Activated CD8-positive, alpha-beta memory T cell treated with anti-CD3 and anti-CD28 coated beads for 1 hour (primary cell): ENCODE measurements around the gene PKHD1.

Source experiments
- DNase-seq, 2 donors: peaks; one replicate each; pipeline ENCODE4 v3.0.0-alpha.2; 2020; ENCODE audit warnings: low read depth in 1 of 2; ENCODE audit errors: extremely low read depth in 1 of 2

Gene PKHD1

DNA sequence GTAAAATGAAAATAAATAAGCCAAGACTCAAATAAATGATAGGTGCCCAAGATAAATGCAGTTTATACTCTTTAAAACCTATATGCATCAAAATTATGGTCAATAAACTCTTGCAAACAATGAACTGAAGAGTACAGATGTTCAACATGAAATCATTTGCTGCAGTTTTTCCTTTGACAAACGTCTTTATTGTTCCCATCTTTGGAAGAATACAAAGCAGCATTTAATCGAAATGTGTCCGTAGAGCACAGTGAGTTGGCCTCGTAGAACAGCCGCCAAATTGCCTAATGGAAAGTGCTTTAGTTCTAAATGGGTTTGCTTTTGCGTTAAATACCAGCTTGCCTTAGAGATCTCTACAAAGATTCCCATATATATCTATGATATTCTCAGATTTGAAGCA lies 447.4 kb downstream of the PKHD1 start:
- DNase-seq: no peak

DNA sequence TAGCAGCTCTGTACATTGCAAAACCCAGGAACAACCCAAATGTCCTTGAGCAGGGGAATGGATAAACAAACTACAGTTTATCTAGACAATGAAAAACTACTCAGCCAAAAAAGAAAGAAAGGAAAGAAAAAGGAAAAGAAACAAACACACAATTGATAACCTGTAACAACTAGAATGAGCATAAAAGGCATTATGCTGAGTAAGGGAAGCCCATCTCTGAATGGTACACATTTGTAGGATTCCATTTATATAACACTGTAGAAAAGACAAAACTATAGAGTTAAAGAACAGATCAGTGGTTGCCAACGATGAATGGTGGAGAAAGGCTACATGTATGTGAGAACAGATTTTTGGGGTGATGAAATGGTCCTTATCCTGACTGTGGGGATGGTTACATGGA lies 454.0 kb downstream of the PKHD1 start:
- DNase-seq: no peak

DNA sequence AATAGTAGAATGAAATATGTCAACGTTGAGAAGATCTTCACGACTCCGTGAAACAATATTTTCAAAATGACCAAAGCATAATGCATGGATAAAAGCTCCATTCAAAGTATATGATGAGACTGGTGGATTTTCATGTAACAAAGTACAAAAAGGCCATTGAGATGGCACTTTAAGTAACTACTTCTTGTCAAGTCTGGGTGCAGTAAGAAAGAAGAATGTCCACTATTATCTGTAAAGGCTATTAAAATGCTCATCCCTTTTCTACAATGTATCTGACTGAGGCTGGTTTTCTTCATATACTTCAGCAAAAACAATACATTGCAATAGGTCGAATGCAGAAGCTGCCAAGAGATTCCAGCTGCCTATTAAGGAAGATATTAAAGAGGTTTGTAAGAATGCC lies 457.4 kb downstream of the PKHD1 start:
- DNase-seq: no peak

DNA sequence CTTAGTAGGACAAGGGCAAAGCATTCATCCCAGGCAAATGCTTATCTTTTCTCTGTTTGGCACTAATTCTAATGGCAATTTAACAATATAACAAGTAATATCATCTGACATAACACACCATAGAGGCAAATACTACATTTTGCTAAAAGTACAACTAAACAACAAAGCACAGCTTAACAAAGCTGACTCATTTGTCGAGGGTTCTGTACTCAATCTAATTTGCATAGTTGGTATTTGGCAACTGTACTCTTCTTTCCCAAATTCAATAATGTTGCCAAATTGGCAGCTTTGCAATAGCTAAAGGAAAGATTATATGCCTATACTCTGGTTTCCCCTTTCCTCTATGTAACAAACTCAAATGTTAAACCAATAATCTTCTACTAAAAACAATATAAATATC lies 461.0 kb downstream of the PKHD1 start:
- no peak for DNase-seq

DNA sequence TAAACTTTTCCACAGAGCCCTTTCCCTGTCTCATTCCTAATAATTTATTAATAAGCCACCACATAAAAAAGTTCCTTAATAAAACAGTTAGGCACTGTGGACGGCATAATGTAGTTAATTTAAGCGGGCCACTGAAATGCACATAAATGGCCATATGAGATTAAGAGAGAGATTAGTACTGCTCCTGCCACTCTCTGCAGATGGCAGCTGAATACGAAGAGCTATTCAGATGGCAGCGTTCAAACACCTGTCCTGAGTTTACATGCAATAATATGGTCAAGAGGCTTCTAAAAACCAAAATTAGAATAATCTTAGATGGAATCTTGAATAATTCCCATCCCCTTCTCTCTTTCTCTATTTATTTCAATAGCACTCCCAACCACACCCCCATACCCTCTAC lies 461.8 kb downstream of the PKHD1 start:
- DNase-seq: no peak

DNA sequence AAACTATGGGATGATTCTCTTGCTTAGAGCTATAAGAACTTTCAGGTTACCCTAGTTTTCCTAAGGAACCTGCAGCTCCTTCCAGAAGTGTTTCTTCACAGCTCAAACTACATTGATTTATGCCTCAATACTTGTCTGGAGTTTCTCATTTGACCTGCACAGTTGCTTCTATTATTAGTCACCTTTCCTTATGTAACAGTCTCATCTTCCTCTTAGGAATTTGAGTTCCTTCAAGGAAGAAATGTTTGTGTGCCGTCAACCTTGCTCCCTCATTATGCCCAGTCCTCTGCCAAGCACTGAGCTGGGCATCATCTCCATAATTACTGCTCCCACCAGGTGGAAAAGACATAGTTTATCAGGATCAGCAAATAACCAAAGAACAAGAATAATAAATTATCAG lies 466.4 kb downstream of the PKHD1 start:
- DNase-seq: no peak

DNA sequence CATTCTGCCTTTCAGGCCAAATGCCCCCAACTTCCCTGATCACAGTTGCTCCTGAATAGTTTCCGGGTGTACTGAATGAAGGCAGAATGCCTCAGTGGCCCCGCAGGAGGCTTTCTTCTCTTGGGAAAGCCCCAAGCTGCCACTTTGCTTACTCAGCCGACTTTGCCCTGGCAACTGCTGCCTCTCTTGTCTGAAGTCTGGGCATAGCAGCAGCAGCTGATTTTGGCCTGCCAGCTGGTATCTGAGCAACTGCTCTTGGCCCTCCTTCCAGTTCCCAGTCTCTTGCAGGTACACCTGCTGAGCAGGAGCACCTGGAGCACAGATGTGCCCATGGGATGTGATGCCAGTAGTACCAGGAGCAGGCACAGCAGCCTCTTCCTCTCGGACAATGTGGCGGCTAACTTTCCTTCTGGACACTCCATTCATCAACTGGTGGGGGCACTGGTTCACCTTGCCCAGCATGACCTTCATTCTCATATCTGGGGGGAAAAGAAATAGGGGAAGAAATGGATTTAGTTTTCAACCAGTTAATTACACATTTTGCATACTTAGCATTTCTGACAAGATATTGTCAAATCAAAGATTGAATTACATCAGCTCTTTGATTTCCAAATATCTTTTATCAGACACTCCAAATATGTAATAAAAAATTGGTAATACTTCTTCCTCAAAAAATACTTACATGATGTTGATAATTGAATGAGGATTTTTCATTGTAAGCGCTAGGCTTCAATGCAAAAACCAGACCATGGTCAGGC lies 468.2 kb downstream of the PKHD1 start:
- no peak for DNase-seq

DNA sequence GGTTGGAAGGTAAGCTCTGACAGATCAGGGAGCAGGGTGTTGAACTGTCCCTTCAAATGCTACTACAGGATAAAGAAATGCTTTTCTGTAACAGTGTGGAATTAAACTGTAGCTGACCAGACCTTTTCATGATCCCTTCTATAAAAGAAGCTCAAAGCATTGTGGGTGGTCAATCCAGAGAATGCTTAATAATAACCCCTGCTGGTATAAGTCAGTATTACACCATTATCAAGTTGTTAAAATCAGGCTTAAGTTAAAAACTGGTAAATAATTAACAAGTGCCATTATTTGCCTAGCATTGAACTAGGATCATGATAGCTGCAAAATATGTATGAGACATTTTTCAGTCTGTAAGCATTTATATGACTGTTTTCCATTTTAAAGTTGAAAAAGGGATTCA lies 468.9 kb downstream of the PKHD1 start:
- no peak for DNase-seq

DNA sequence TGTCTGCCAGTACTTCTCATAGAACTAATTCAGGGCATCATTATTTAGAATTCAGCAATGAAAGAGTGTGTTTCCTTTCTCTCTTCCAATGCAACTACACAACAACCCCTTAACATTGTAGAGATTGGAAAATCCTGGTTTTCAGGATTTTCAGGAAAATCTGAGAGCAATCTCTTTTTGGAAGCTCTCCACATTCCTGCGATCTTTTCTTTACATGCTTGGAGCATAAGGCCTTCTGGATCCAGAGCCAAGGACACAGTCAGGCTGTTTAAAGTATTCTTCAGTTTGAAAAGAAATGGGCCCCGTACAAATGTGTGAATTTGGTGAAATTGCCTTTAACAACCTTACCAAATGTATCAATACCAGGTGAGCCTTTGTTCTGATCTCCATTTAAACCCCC lies 469.7 kb downstream of the PKHD1 start:
- no peak for DNase-seq

DNA sequence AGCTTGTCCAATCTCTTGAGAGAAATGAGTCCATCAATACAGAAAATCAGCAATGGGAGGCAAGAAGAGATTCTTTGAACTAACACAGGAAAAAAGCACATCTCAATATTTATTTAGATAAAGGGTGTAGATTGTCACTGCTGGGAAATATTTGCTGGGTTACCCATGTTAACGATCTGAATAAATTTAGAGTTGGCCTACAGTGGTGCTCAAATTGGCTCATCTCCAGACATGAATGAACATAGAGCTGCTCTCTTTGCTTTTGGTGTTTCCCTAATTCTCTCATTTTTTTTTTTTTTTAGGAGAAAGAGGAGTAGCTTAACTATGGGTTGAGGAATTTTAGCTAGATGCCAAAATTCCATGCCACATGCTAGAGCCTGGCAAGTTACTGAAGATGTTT lies 471.2 kb downstream of the PKHD1 start:
- no peak for DNase-seq

DNA sequence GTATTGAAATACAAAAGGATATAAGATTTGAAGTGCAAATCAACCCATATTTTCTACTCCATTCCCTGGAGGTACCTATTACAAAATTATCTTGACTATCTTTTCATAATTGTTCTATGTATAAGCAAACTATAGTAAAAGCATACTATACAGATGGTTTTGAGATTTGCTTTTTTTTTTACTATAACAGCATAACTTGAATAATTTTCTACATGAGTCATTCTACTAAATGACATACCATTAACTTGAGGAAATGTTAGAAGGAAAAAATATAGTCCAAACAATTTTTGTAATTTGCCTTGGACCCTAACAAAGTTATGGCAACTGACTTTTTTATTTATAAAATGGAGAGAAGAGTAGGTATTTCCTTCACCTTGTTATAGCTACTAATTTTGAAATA lies 472.7 kb downstream of the PKHD1 start:
- no peak for DNase-seq

DNA sequence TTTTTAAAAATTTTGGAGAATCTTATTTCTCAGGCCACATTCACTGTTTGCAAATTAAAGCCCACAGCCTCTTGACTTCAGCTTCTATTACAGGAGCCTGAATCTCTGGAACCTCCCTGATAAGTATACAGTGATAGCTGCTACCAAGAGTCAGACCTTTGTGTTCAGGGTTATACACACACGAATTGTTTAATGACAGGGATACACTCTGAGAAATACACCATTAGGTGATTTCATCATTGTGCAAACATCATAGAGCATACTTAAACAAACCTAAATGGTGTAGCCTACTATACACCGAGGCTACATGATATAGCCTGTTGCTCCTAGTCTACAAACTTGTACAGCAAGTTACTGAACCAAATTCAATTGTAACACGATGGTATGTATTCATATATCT lies 473.9 kb downstream of the PKHD1 start:
- DNase-seq: no peak

DNA sequence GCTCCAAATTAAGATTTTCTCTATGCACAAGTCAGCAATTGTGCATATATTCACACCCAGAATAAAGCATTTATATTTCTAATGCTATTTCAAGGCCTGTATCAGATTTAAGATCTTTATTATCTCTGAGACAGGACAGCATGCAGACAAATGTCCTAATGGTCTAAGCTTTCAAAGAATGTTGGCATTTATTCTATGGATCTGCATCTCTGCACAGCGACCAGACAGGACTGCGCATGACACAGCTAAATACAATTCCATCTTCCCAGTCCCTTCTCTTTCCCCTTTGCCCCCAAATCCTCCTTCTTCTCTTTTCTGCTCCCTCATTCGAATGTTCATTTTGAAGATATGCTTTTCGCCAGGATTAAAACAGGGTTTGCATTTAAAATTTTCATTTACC lies 478.5 kb downstream of the PKHD1 start:
- no peak for DNase-seq

DNA sequence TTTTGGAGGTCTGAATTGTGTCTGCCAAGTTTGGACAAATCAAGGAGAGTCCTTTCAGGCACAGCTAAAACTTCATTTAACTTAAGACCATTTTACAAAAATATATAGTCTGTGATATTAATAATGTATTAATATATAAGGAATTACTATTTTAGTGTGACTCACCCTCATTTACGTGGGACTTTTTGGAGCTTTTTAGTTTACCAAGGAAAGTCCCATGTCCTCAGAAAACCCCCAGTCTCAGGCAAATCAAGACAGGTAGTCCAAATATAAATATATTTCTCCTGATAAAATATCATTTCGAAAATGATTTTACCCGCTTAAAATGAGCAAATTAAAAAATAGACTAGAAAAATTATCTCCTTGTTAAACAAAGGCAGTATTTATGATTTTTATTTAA lies 479.0 kb downstream of the PKHD1 start:
- no peak for DNase-seq

DNA sequence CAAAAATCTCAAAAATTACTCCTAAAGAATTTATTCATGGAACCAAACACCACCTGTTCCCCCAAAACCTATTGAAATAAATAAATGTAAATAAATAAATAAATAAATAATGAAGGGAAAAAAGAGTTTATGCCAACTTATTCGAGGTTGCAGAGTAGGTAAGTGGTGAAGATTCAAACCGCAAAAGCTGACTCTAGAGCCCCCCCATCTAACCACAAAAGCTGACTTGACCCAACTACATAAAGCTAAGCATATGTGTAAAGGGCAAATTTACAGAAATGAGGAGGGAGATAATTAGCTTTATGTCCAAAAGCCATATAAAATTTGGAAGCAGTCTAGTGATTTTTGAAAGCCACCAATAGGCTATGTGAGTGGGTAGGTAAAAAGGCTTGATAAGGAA lies 486.9 kb downstream of the PKHD1 start:
- DNase-seq: no peak

DNA sequence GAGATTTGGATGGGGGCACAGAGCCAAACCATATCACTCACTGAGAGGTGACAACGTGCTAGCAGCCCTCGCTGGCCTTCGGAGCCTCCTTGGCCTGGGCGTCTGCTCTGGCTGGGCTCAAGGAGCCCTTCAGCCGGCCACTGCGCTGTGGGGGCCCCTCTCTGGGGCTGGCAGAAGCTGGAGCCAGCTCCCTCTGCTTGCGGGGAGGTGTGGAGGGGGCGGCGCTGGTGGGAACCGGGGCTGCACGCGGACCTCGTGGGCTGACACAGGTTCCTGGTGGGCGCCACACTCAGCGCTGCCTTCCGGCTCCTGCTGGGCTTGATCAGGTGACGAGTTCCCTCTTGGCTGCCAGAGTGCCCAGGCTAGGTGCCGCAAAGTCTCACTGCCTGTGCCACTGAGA lies 489.2 kb downstream of the PKHD1 start:
- no peak for DNase-seq

DNA sequence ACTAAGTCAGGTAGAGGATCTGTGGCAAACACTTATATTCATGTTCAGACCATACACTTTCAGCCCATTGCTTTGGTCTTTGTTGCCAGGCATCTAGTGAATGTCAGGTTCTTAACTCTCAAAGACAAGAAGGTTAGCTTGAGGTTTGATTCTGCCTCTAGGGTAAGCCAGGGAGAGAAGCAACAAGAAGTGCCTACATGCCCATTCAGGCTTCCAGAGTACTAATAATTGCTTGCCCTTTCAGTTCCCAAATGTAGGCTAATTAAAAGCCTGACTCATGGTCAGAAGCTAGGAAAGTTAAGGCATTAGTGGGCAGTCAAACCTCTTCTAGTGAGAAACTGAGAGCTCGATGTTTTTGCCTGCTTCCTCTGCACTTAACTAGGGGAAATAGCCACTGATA lies 492.4 kb downstream of the PKHD1 start:
- DNase-seq: no peak

DNA sequence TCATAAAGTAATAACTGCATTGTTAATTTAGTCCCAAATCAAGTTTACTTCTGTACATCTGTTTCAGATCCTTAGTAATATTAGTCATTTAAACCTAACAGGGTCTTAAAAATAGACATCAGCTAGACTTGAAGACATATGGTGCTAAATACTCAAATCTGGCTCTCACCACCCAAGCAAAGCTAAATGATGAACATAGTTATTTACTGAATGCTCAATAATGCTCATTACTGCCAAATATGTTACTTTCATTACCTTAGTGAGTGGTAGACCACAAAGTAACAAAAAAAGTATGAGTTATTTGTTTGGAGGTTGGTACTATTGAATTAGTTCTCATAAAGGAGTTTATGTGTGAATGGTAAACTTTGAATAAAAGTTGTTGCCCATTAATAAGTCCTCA lies 502.1 kb downstream of the PKHD1 start:
- DNase-seq: no peak

DNA sequence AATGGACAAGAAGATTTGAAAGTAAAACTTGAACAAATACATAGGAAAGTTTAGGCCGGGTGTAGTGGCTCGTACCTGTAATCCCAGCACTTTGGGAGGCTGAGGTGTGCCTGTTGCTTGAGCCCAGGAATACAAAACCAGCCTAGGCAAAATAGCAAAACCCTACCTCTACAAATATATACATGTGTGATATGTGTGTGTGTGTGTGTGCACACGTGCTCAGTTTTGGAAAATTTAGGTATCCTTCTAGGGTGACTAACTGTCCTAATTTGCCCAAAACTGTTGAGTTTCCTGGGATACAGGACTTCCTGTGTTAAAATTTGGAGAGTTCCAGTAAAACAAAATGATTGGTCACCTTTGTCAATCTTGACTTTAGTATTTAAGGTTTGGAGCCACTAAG lies 503.2 kb downstream of the PKHD1 start:
- no peak for DNase-seq

DNA sequence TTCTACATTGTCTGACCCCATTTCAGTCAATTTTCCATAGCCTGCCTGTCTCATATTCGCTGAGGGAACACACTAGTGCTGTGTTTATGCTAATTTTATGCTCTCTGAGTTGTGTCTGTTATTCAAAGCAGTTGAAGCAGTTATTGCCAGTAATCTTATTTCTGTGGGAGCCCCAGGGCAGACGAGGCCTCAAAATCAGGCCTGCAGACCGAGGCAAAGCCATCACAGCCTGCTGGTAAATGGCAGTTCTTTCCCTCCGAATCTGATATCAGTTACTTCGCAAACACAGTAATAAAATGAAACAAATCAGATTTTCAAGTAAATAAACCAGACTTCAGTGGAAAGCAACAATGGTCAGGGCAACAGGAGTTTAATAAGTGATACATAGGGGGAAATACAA lies 508.4 kb downstream of the PKHD1 start:
- no peak for DNase-seq

DNA sequence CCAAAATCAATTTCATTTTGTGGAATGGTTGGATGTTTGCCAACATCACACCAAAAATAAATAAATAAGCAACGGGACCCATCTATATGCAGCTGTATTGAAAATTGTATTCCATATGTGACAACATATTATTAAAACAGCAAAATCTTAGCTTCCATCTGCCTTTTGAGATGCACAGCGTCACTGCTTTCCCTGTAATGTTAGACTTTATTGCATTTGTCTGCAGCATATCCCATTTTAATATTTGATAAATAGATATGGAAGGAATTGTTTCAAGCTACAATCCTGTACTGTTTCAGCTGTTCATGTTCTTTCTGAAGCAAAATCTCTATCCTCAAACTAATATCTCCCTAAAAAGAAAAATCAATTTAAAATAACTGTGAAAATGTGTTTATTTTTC lies 509.1 kb downstream of the PKHD1 start:
- DNase-seq: no peak

DNA sequence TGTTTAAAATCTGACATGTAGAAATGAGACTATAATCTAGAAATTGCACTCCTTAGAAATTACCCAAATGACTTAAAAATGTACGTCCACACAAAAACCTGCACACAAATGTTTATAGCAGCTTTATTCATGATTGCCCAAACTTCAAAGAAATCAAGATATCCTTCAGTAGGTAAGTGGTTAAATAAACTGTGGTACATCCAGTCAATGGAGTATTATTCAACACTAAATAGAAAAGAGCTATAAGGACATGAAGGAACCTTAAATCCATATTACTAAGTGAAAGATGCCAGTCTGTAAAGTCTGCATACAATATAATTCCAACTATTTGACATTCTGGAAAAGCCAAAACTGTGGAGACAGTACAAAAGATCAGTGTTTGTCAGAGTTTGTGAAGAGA lies 513.4 kb downstream of the PKHD1 start:
- DNase-seq: no peak

DNA sequence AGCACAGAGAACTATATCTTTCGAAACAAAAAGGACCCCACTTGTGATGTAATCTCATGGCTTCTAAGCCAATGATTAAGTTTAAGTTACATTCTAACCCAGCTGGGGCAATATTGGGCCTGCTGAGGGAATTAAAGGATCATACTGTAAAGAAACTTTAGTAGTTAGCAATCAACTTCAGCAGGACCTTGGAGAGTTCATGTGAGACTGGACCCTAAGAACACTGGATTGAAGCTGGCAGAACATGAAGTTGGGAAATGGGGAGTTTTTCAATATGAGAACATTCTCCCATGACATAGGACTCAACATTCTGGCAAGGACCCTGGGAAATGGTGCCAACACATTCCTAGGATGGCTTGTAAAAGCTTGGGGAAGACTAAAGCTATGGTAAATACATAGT lies 516.2 kb downstream of the PKHD1 start:
- no peak for DNase-seq
